GM19438 (cell line): ENCODE measurements around the gene FXYD7.

Experiments used
- ATAC-seq: cut with Tn5 transposase; IDR thresholded peaks from one replicate; pipeline ENCODE4 v1.9.1; 2021; ENCODE audit warnings: low read depth; ENCODE audit not compliant: unreplicated experiment

The FXYD7 gene

DNA sequence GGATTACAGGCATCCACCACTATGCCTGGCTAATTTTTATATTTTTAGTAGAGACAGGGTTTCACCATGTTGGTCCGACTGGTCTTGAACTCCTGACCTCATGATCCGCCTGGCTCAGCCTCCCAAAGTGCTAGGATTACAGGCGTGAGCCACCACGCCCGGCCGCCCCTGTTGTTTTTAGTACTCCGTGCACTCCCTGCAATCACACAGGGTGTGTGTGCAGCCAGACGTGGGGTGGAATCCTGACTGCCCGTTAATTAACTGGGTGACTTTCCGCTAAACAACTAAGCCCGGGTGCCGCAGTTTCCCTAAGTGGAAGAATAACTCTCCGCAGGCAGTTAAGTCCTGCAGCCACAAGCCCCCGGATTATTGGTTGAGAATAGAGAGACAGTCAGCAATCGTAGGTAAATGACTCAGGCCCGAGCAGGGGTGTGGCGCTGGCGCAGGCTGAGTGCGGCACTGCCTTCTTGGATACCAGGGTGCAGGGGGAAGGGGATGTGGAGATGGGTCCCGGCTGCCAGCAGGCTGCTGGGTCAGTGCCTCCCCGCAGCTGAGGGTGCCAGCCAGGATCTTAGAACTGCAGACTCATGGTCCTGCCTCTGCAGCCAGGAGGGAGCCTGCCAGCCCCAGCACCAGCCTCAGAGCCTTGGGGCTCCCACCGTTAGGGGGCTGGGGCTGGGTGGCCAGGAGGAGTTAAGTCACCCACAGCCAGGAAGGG lies 33.5 kb upstream of the FXYD7 start:
- ATAC-seq, result no peak

GRCh38 chr19:35110974-35111373 lies 32.1 kb upstream of the FXYD7 start:
- no peak for ATAC-seq

GRCh38 chr19:35112995-35113688 lies 29.9 kb upstream of the FXYD7 start:
- ATAC-seq, result no peak

- ATAC-seq, result no peak
Observed at GRCh38 chr19:35114353-35115176, 28.5 kb upstream of the FXYD7 start.

DNA sequence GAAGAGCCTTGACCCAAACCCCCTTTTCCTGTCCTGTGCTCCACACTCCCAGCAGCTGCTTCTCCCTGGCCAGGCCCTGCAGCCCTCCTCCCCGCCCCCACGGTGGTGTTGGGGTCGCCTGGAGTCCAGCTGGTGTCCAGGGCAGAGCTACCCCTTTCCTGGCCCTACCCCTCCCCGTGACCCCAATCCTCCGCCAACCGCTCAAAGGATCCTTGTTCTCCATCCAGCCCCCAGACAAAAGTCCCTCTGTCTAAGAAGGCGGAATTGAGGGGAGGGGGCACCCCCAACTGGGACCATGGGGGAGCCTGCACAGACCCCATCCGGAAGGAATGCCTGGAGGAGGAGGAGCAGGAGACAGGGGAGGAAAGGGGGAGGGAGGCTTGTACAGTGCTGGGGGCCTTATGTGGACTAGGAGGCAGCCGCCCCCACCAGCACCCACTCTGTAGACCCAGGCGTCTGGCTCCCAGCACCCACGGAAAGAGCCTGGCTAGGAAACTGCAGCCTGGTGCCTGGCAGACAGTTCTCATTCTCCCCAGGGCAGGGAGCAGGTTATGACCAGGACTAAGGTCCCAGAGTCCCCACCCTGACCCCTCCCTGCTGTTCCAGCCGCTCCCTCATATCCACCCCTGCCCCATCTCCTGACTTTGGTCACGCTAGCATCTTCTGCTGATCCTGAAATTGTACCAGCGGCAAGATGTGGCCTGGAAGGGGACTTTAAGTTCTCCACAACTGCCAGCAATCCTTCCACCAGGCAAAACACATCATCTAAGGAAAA lies 27.7 kb upstream of the FXYD7 start, which contains the start of gene FXYD3:
FXYD3 (plus strand) TSS at position 647 of the 775 bp plus-strand sequence. CDS start 3,554 bp downstream, outside the sequence.
- ATAC-seq, result no peak

- ATAC-seq, result no peak
Observed at GRCh38 chr19:35116072-35116801, 26.8 kb upstream of the FXYD7 start.

DNA sequence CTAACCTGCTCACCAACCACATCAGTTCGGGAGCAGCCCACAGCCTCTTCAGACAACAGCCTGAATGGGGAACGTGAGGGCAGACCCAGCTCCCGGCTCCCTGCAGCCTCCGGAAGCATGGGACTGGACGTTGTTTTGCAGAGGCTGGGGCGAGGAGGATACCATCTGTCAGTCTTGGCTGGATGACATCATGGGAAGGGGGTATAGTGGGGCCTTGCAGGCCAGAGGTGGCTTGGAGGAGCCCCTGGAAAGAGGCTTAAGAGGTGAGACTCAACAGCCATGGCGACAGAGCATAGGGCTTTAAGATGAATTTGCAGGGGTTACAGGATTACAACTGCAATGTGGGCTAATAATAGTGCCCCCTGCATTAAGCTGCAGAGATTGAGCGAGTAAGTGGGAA lies 25.9 kb upstream of the FXYD7 start:
- ATAC-seq, result no peak

- ATAC-seq, result no peak
Observed at GRCh38 chr19:35117799-35118198, 25.3 kb upstream of the FXYD7 start.

GRCh38 chr19:35118268-35119020 lies 24.6 kb upstream of the FXYD7 start:
- no peak for ATAC-seq

- ATAC-seq, result no peak
Observed at GRCh38 chr19:35119091-35119490, 24.0 kb upstream of the FXYD7 start.

- ATAC-seq, result no peak
Observed at GRCh38 chr19:35119578-35120155, 23.4 kb upstream of the FXYD7 start.

GRCh38 chr19:35120492-35120891 lies 22.6 kb upstream of the FXYD7 start:
- no peak for ATAC-seq

- no peak for ATAC-seq
Observed at GRCh38 chr19:35120898-35121297, 22.2 kb upstream of the FXYD7 start.

GRCh38 chr19:35122687-35123551 lies 20.1 kb upstream of the FXYD7 start:
- ATAC-seq, result no peak

DNA sequence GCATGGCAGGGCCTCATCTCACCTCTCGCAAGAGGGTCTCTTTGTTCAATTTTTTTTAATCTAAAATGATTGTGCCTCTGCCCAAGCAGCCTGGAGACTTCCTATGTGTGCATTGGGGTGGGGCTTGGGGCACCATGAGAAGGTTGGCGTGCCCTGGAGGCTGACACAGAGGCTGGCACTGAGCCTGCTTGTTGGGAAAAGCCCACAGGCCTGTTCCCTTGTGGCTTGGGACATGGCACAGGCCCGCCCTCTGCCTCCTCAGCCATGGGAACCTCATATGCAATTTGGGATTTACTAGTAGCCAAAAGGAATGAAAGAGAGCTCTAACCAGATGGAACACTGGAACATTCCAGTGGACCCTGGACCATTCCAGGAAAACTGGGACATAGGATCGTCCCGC lies 19.5 kb upstream of the FXYD7 start:
- no peak for ATAC-seq

- peak; percentile 80 for ATAC-seq
Observed at GRCh38 chr19:35124098-35125060, 18.7 kb upstream of the FXYD7 start.

GRCh38 chr19:35125270-35125717 lies 17.8 kb upstream of the FXYD7 start:
- no peak for ATAC-seq
